ENCODE results near the gene C12orf57.

Gene C12orf57

GRCh38 chr12:6917491-6918231 is 26.2 kb upstream of the C12orf57 start:
- DNase-seq: peak; percentile 45

GRCh38 chr12:6919588-6919987 is 24.2 kb upstream of the C12orf57 start:
- DNase-seq: no peak

- DNase-seq: no peak
Observed at GRCh38 chr12:6921539-6921938, 22.3 kb upstream of the C12orf57 start.

- DNase-seq: no peak
Observed at GRCh38 chr12:6921996-6922946, 21.6 kb upstream of the C12orf57 start.

GRCh38 chr12:6923003-6923732 is 20.7 kb upstream of the C12orf57 start:
- DNase-seq: no peak

- no peak for DNase-seq
Observed at GRCh38 chr12:6923851-6924250, 20.0 kb upstream of the C12orf57 start.

GRCh38 chr12:6925239-6925539 is 18.6 kb upstream of the C12orf57 start:
- no peak for DNase-seq

GRCh38 chr12:6925540-6926279 is 18.1 kb upstream of the C12orf57 start:
- peak; percentile 91 for DNase-seq

- DNase-seq: peak; percentile 85
Observed at GRCh38 chr12:6927379-6928021, 16.3 kb upstream of the C12orf57 start, which contains the start of gene ATN1. ATN1 (plus strand) TSS chr12:6927959; CDS start chr12:6934002, 6,043 bp downstream.

- no peak for DNase-seq
Observed at GRCh38 chr12:6928022-6928702, 15.7 kb upstream of the C12orf57 start.

- no peak for DNase-seq
Observed at GRCh38 chr12:6928703-6929407, 15.0 kb upstream of the C12orf57 start.

GRCh38 chr12:6929466-6930452 is 14.1 kb upstream of the C12orf57 start:
- DNase-seq: no peak

- no peak for DNase-seq
Observed at GRCh38 chr12:6932766-6933165, 11.1 kb upstream of the C12orf57 start.

- no peak for DNase-seq
Observed at GRCh38 chr12:6934110-6934509, 9.7 kb upstream of the C12orf57 start.

GRCh38 chr12:6935371-6936193 is 8.2 kb upstream of the C12orf57 start:
- DNase-seq: no peak

- no peak for DNase-seq
Observed at GRCh38 chr12:6936194-6936635, 7.6 kb upstream of the C12orf57 start.

GRCh38 chr12:6936636-6937480 is 7.0 kb upstream of the C12orf57 start:
- no peak for DNase-seq

Measured in fibroblast of skin of scalp (primary cell).